ENCODE results near the gene WARS2. TPM values are rescaled to one million over a fixed set of nuclear protein-coding genes. Genes with fewer than 3 reads are reported as not detected.

WARS2 gene
- total and polyA plus RNA-seq, 8 donors = 3.5 to 48.4 (median 9.5) TPM

DNA sequence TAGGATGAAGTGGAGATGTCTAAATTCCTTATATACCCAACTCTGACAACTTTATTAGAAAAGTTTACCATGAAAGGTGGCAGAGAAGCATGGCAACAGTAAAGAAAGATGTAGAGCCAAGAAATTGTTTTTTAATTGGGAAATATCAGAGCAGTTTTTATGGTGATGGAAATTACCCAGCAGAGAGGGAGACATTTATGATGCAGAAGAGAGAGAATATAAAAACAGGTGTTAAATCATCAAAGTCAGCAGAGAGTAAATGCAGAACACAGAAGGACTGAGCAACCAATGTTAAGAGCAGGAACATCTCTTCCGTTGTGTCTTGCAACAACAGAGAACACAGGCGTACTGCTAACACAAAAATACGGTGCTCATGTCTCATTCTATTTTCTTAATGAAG, 28.2 kb downstream of the WARS2 start:
- Histone ChIP-seq H3K27me3 (no peaks in the 10 kb centered on the region), H3K9me3 (no peaks in the 10 kb centered on the region), H3K4me1 (peaks cover 0 to 5% (median 0%) of the 10 kb centered on the region in 4 donors), H3K36me3 (no peaks in the 10 kb centered on the region), H3K27ac (no peak overlapping the region), H3K4me3 (no peak overlapping the region)
- DNase-seq = no peak
- WGBS, 5 donors = 92 to 98% (median 98%) methylated on average over 3 of the region's 3 CpGs
- intact Hi-C loops (cut with DNase I; ENCODE audit: low total_unique reads) = no loop called here
- no peak for TF ChIP-seq POLR2AphosphoS5 (IDR thresholded peaks at IDR 0.05)
- TF ChIP-seq POLR2A (IDR thresholded peaks at IDR 0.05) = no peak
- TF ChIP-seq, protein P1, sequence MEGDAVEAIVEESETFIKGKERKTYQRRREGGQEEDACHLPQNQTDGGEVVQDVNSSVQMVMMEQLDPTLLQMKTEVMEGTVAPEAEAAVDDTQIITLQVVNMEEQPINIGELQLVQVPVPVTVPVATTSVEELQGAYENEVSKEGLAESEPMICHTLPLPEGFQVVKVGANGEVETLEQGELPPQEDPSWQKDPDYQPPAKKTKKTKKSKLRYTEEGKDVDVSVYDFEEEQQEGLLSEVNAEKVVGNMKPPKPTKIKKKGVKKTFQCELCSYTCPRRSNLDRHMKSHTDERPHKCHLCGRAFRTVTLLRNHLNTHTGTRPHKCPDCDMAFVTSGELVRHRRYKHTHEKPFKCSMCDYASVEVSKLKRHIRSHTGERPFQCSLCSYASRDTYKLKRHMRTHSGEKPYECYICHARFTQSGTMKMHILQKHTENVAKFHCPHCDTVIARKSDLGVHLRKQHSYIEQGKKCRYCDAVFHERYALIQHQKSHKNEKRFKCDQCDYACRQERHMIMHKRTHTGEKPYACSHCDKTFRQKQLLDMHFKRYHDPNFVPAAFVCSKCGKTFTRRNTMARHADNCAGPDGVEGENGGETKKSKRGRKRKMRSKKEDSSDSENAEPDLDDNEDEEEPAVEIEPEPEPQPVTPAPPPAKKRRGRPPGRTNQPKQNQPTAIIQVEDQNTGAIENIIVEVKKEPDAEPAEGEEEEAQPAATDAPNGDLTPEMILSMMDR (IDR thresholded peaks at IDR 0.05) = no peak
- TF ChIP-seq EP300 (IDR thresholded peaks at IDR 0.05) = no peak

DNA sequence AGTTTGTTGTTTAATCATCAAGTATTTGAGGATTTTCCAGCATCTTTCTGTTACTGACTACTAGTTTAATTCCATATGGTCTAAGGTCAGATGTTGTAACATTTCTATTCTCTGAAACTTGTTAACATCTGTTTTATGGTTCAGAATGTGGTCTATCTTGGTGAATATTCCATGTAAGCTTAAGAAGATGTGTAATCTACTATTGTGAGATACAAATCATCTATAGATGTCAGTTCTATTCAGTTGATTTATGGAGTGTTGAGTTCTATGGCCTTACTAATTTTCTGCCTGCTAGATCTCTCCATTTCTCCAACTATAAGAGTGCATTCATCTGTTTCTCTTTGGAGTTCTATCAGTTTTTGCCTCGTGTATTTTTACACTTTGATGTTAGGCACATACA, 31.5 kb downstream of the WARS2 start:
- intact Hi-C loops (cut with DNase I; ENCODE audit: low total_unique reads) = no loop called here
- DNase-seq = no peak
- WGBS, 5 donors = 42 to 69% (median 51%) methylated on average over 1 of the region's 1 CpG
- Histone ChIP-seq H3K27ac (no peak overlapping the region), H3K27me3 (no peaks in the 10 kb centered on the region), H3K4me3 (no peak overlapping the region), H3K9me3 (no peaks in the 10 kb centered on the region), H3K36me3 (no peaks in the 10 kb centered on the region), H3K4me1 (no peaks in the 10 kb centered on the region)
- TF ChIP-seq, protein P1 (IDR thresholded peaks at IDR 0.05) = no peak
- TF ChIP-seq EP300 (IDR thresholded peaks at IDR 0.05) (no peak), POLR2A (IDR thresholded peaks at IDR 0.05) (no peak), POLR2AphosphoS5 (IDR thresholded peaks at IDR 0.05) (no peak)

DNA sequence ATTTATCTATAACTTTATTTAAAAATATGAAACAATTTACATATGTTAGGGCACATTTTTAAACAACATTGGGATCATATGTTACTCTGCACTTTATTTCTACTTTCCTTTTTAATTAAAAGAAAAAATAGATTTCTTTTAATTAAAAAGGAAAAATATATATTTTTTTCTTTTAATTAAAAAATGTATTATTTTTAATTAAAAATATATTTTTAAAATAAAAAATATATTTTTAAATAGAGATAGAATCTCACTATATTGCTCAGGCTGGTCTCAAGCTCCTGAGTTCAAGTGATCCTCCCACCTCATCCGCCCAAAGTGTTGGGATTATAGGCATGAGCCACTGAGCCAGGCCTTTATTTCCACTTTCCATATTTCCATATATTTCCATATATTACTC, 36.7 kb downstream of the WARS2 start:
- intact Hi-C loops (cut with DNase I; ENCODE audit: low total_unique reads) = no loop called here
- no peak overlapping the region for H3K4me3 ChIP-seq
- H3K27ac ChIP-seq = no peak overlapping the region
- TF ChIP-seq EP300 (IDR thresholded peaks at IDR 0.05) = no peak
- TF ChIP-seq, protein P1 (IDR thresholded peaks at IDR 0.05) = no peak
- TF ChIP-seq POLR2A (IDR thresholded peaks at IDR 0.05) = no peak
- H3K4me1 ChIP-seq = no peaks in the 10 kb centered on the region
- no peaks in the 10 kb centered on the region for H3K27me3 ChIP-seq
- 97 to 100% (median 97%) methylated on average over 1 of the region's 1 CpG for WGBS, 5 donors
- DNase-seq = no peak
- no peaks in the 10 kb centered on the region for H3K9me3 ChIP-seq
- H3K36me3 ChIP-seq = no peaks in the 10 kb centered on the region

- DNase-seq = no peak
- Histone ChIP-seq H3K36me3 (no peaks in the 10 kb centered on the region), H3K9me3 (no peaks in the 10 kb centered on the region), H3K27me3 (no peaks in the 10 kb centered on the region), H3K4me1 (no peaks in the 10 kb centered on the region), H3K4me3 (no peak overlapping the region), H3K27ac (no peak overlapping the region)
- whole genome bisulfite sequencing, 5 donors = 82 to 90% (median 87%) methylated on average over 7 of the region's 7 CpGs
- intact Hi-C loops (cut with DNase I; ENCODE audit: low total_unique reads) = no loop called here
- TF ChIP-seq EP300 (IDR thresholded peaks at IDR 0.05) = no peak
- TF ChIP-seq POLR2AphosphoS5 (IDR thresholded peaks at IDR 0.05) = no peak
- no peak for TF ChIP-seq POLR2A (IDR thresholded peaks at IDR 0.05)
- TF ChIP-seq, protein P1 (IDR thresholded peaks at IDR 0.05) = no peak
Observed at GRCh38 chr1:119102051-119102450, 38.4 kb downstream of the WARS2 start.
